NCI-H2107 treated with DMSO at 0.1 percent for 48 hours (cell line): ENCODE measurements around the gene PPP3R1.

ENCODE experiments used
- DNase-seq: peaks from one replicate; lab custom pipeline; 2025; ENCODE audit not compliant: unreplicated experiment; lab: John Stamatoyannopoulos, UW

Gene PPP3R1

GRCh38 chr2:68252400-68253218 is at the start of gene PPP3R1:
Gene PPP3R1, minus strand, starts transcription at chr2:68252532. Its CDS starts 405 bp downstream, at chr2:68252127.
- DNase-seq, result peak; percentile 71

- no peak for DNase-seq
Observed at GRCh38 chr2:68295516-68295915, 43.2 kb upstream of the PPP3R1 start.

- no peak for DNase-seq
Observed at GRCh38 chr2:68294913-68295312, 42.6 kb upstream of the PPP3R1 start.

GRCh38 chr2:68294187-68294586 is 41.9 kb upstream of the PPP3R1 start:
- DNase-seq, result no peak

- DNase-seq, result no peak
Observed at GRCh38 chr2:68293755-68294154, 41.4 kb upstream of the PPP3R1 start.

- no peak for DNase-seq
Observed at GRCh38 chr2:68293024-68293423, 40.7 kb upstream of the PPP3R1 start.

- DNase-seq, result peak; percentile 35
Observed at GRCh38 chr2:68292108-68292710, 39.9 kb upstream of the PPP3R1 start.

- no peak for DNase-seq
Observed at GRCh38 chr2:68291314-68291713, 39.0 kb upstream of the PPP3R1 start.

- no peak for DNase-seq
Observed at GRCh38 chr2:68290901-68291300, 38.6 kb upstream of the PPP3R1 start.

- DNase-seq, result no peak
Observed at GRCh38 chr2:68287580-68288441, 35.5 kb upstream of the PPP3R1 start.

- no peak for DNase-seq
Observed at GRCh38 chr2:68284896-68285295, 32.6 kb upstream of the PPP3R1 start.

GRCh38 chr2:68283419-68283812 is 31.1 kb upstream of the PPP3R1 start:
- DNase-seq, result no peak

- peak; percentile 10 for DNase-seq
Observed at GRCh38 chr2:68282811-68283418, 30.6 kb upstream of the PPP3R1 start.

GRCh38 chr2:68280796-68281195 is 28.5 kb upstream of the PPP3R1 start:
- no peak for DNase-seq

GRCh38 chr2:68280348-68280747 is 28.0 kb upstream of the PPP3R1 start:
- no peak for DNase-seq

- DNase-seq, result no peak
Observed at GRCh38 chr2:68279691-68280090, 27.4 kb upstream of the PPP3R1 start.

- DNase-seq, result no peak
Observed at GRCh38 chr2:68278169-68278568, 25.8 kb upstream of the PPP3R1 start.

GRCh38 chr2:68274022-68274421 is 21.7 kb upstream of the PPP3R1 start:
- DNase-seq, result no peak

- DNase-seq, result no peak
Observed at GRCh38 chr2:68272246-68272994, 20.1 kb upstream of the PPP3R1 start.

GRCh38 chr2:68266655-68267054 is 14.3 kb upstream of the PPP3R1 start:
- DNase-seq, result no peak

- DNase-seq, result no peak
Observed at GRCh38 chr2:68263632-68264031, 11.3 kb upstream of the PPP3R1 start.
